ENCODE measurements around the gene SRL.

The SRL gene

GRCh38 chr16:4183237-4184037, 58.4 kb downstream of the SRL start:
- peak overlapping the region; percentile 70 to 78 for H3K4me3 ChIP-seq (ENCODE audit: low read depth in 1 of 2, low read length in 2 of 2)
- H3K9ac ChIP-seq (ENCODE audit: low read depth in 1 of 2, low read length in 2 of 2), result peak overlapping the region; percentile 76 to 78
- H3K27me3 ChIP-seq (ENCODE audit: control insufficient read depth in 1 of 2, insufficient read depth in 2 of 2, low read length in 2 of 2), result no peaks in the 10 kb centered on the region
- peak overlapping the region; percentile 92 for H3K27ac ChIP-seq (ENCODE audit: low read depth, low read length)
- H3K36me3 ChIP-seq (ENCODE audit: control insufficient read depth in 1 of 2, insufficient read depth in 2 of 2, low read length in 2 of 2), result no peaks in the 10 kb centered on the region
- H3K4me1 ChIP-seq (ENCODE audit: control insufficient read depth in 1 of 2, insufficient read depth in 2 of 2, low read length in 2 of 2), result peaks cover 0 to 5% of the 10 kb centered on the region in 2 donors
- H3K9me3 ChIP-seq (ENCODE audit: control insufficient read depth in 1 of 2, low read length in 2 of 2), result no peaks in the 10 kb centered on the region

- Histone ChIP-seq H3K9ac (ENCODE audit: low read depth in 1 of 2, low read length in 2 of 2) (peak overlapping the region; percentile 76 to 78), H3K4me3 (ENCODE audit: low read depth in 1 of 2, low read length in 2 of 2) (peak overlapping the region; percentile 70 to 78), H3K4me1 (ENCODE audit: control insufficient read depth in 1 of 2, insufficient read depth in 2 of 2, low read length in 2 of 2) (peaks cover 0 to 5% of the 10 kb centered on the region in 2 donors), H3K27ac (ENCODE audit: low read depth, low read length) (no peak overlapping the region), H3K9me3 (ENCODE audit: control insufficient read depth in 1 of 2, low read length in 2 of 2) (no peaks in the 10 kb centered on the region), H3K36me3 (ENCODE audit: control insufficient read depth in 1 of 2, insufficient read depth in 2 of 2, low read length in 2 of 2) (no peaks in the 10 kb centered on the region), H3K27me3 (ENCODE audit: control insufficient read depth in 1 of 2, insufficient read depth in 2 of 2, low read length in 2 of 2) (no peaks in the 10 kb centered on the region)
Observed at GRCh38 chr16:4182581-4183236, 59.2 kb downstream of the SRL start.

- Histone ChIP-seq H3K36me3 (ENCODE audit: control insufficient read depth in 1 of 2, insufficient read depth in 2 of 2, low read length in 2 of 2) (no peaks in the 10 kb centered on the region), H3K4me3 (ENCODE audit: low read depth in 1 of 2, low read length in 2 of 2) (no peak overlapping the region), H3K9ac (ENCODE audit: low read depth in 1 of 2, low read length in 2 of 2) (no peak overlapping the region), H3K27ac (ENCODE audit: low read depth, low read length) (no peak overlapping the region), H3K27me3 (ENCODE audit: control insufficient read depth in 1 of 2, insufficient read depth in 2 of 2, low read length in 2 of 2) (no peaks in the 10 kb centered on the region), H3K9me3 (ENCODE audit: control insufficient read depth in 1 of 2, low read length in 2 of 2) (no peaks in the 10 kb centered on the region), H3K4me1 (ENCODE audit: control insufficient read depth in 1 of 2, insufficient read depth in 2 of 2, low read length in 2 of 2) (peaks cover 0 to 12% of the 10 kb centered on the region in 2 donors)
Observed at GRCh38 chr16:4180511-4180910, 61.4 kb downstream of the SRL start.

- no peaks in the 10 kb centered on the region for H3K27me3 ChIP-seq (ENCODE audit: control insufficient read depth in 1 of 2, insufficient read depth in 2 of 2, low read length in 2 of 2)
- no peak overlapping the region for H3K4me3 ChIP-seq (ENCODE audit: low read depth in 1 of 2, low read length in 2 of 2)
- no peaks in the 10 kb centered on the region for H3K36me3 ChIP-seq (ENCODE audit: control insufficient read depth in 1 of 2, insufficient read depth in 2 of 2, low read length in 2 of 2)
- peaks cover 0 to 12% of the 10 kb centered on the region in 2 donors for H3K4me1 ChIP-seq (ENCODE audit: control insufficient read depth in 1 of 2, insufficient read depth in 2 of 2, low read length in 2 of 2)
- no peak overlapping the region for H3K27ac ChIP-seq (ENCODE audit: low read depth, low read length)
- no peak overlapping the region for H3K9ac ChIP-seq (ENCODE audit: low read depth in 1 of 2, low read length in 2 of 2)
- no peaks in the 10 kb centered on the region for H3K9me3 ChIP-seq (ENCODE audit: control insufficient read depth in 1 of 2, low read length in 2 of 2)
Observed at GRCh38 chr16:4179763-4180260, 62.1 kb downstream of the SRL start.

- Histone ChIP-seq H3K4me3 (ENCODE audit: low read depth in 1 of 2, low read length in 2 of 2) (no peak overlapping the region), H3K4me1 (ENCODE audit: control insufficient read depth in 1 of 2, insufficient read depth in 2 of 2, low read length in 2 of 2) (peaks cover 0 to 9% of the 10 kb centered on the region in 2 donors), H3K27me3 (ENCODE audit: control insufficient read depth in 1 of 2, insufficient read depth in 2 of 2, low read length in 2 of 2) (no peaks in the 10 kb centered on the region), H3K27ac (ENCODE audit: low read depth, low read length) (no peak overlapping the region), H3K36me3 (ENCODE audit: control insufficient read depth in 1 of 2, insufficient read depth in 2 of 2, low read length in 2 of 2) (no peaks in the 10 kb centered on the region), H3K9me3 (ENCODE audit: control insufficient read depth in 1 of 2, low read length in 2 of 2) (no peaks in the 10 kb centered on the region), H3K9ac (ENCODE audit: low read depth in 1 of 2, low read length in 2 of 2) (no peak overlapping the region)
Observed at GRCh38 chr16:4179020-4179419, 62.9 kb downstream of the SRL start.

GRCh38 chr16:4178468-4179010, 63.3 kb downstream of the SRL start:
- no peak overlapping the region for H3K27ac ChIP-seq (ENCODE audit: low read depth, low read length)
- H3K4me1 ChIP-seq (ENCODE audit: control insufficient read depth in 1 of 2, insufficient read depth in 2 of 2, low read length in 2 of 2), result peaks cover 0 to 7% of the 10 kb centered on the region in 2 donors
- H3K36me3 ChIP-seq (ENCODE audit: control insufficient read depth in 1 of 2, insufficient read depth in 2 of 2, low read length in 2 of 2), result no peaks in the 10 kb centered on the region
- H3K4me3 ChIP-seq (ENCODE audit: low read depth in 1 of 2, low read length in 2 of 2), result no peak overlapping the region
- H3K27me3 ChIP-seq (ENCODE audit: control insufficient read depth in 1 of 2, insufficient read depth in 2 of 2, low read length in 2 of 2), result no peaks in the 10 kb centered on the region
- H3K9ac ChIP-seq (ENCODE audit: low read depth in 1 of 2, low read length in 2 of 2), result no peak overlapping the region
- no peaks in the 10 kb centered on the region for H3K9me3 ChIP-seq (ENCODE audit: control insufficient read depth in 1 of 2, low read length in 2 of 2)

GRCh38 chr16:4176906-4177417, 64.9 kb downstream of the SRL start:
- Histone ChIP-seq H3K9ac (ENCODE audit: low read depth in 1 of 2, low read length in 2 of 2) (no peak overlapping the region), H3K27me3 (ENCODE audit: control insufficient read depth in 1 of 2, insufficient read depth in 2 of 2, low read length in 2 of 2) (no peaks in the 10 kb centered on the region), H3K4me1 (ENCODE audit: control insufficient read depth in 1 of 2, insufficient read depth in 2 of 2, low read length in 2 of 2) (peaks cover 0 to 7% of the 10 kb centered on the region in 2 donors), H3K9me3 (ENCODE audit: control insufficient read depth in 1 of 2, low read length in 2 of 2) (no peaks in the 10 kb centered on the region), H3K27ac (ENCODE audit: low read depth, low read length) (no peak overlapping the region), H3K4me3 (ENCODE audit: low read depth in 1 of 2, low read length in 2 of 2) (no peak overlapping the region), H3K36me3 (ENCODE audit: control insufficient read depth in 1 of 2, insufficient read depth in 2 of 2, low read length in 2 of 2) (no peaks in the 10 kb centered on the region)

GRCh38 chr16:4175849-4176248, 66.0 kb downstream of the SRL start:
- no peaks in the 10 kb centered on the region for H3K9me3 ChIP-seq (ENCODE audit: control insufficient read depth in 1 of 2, low read length in 2 of 2)
- H3K4me1 ChIP-seq (ENCODE audit: control insufficient read depth in 1 of 2, insufficient read depth in 2 of 2, low read length in 2 of 2), result peaks cover 0 to 7% of the 10 kb centered on the region in 2 donors
- no peak overlapping the region for H3K27ac ChIP-seq (ENCODE audit: low read depth, low read length)
- no peaks in the 10 kb centered on the region for H3K36me3 ChIP-seq (ENCODE audit: control insufficient read depth in 1 of 2, insufficient read depth in 2 of 2, low read length in 2 of 2)
- H3K4me3 ChIP-seq (ENCODE audit: low read depth in 1 of 2, low read length in 2 of 2), result no peak overlapping the region
- H3K27me3 ChIP-seq (ENCODE audit: control insufficient read depth in 1 of 2, insufficient read depth in 2 of 2, low read length in 2 of 2), result no peaks in the 10 kb centered on the region
- H3K9ac ChIP-seq (ENCODE audit: low read depth in 1 of 2, low read length in 2 of 2), result no peak overlapping the region

GRCh38 chr16:4172070-4172469, 69.8 kb downstream of the SRL start:
- peaks cover 0 to 4% of the 10 kb centered on the region in 2 donors for H3K4me1 ChIP-seq (ENCODE audit: control insufficient read depth in 1 of 2, insufficient read depth in 2 of 2, low read length in 2 of 2)

GRCh38 chr16:4169415-4169814, 72.5 kb downstream of the SRL start:
- no peaks in the 10 kb centered on the region for H3K4me1 ChIP-seq (ENCODE audit: control insufficient read depth in 1 of 2, insufficient read depth in 2 of 2, low read length in 2 of 2)
- no peak overlapping the region for H3K9ac ChIP-seq (ENCODE audit: low read depth in 1 of 2, low read length in 2 of 2)
- H3K27ac ChIP-seq (ENCODE audit: low read depth, low read length), result no peak overlapping the region
- no peak overlapping the region for H3K4me3 ChIP-seq (ENCODE audit: low read depth in 1 of 2, low read length in 2 of 2)
- no peaks in the 10 kb centered on the region for H3K9me3 ChIP-seq (ENCODE audit: control insufficient read depth in 1 of 2, low read length in 2 of 2)
- H3K36me3 ChIP-seq (ENCODE audit: control insufficient read depth in 1 of 2, insufficient read depth in 2 of 2, low read length in 2 of 2), result no peaks in the 10 kb centered on the region
- H3K27me3 ChIP-seq (ENCODE audit: control insufficient read depth in 1 of 2, insufficient read depth in 2 of 2, low read length in 2 of 2), result no peaks in the 10 kb centered on the region

More at GRCh38 chr16:4172070-4172469, 69.8 kb downstream of the SRL start:
- Histone ChIP-seq H3K27ac (ENCODE audit: low read depth, low read length) (no peak overlapping the region), H3K9ac (ENCODE audit: low read depth in 1 of 2, low read length in 2 of 2) (no peak overlapping the region), H3K4me3 (ENCODE audit: low read depth in 1 of 2, low read length in 2 of 2) (no peak overlapping the region), H3K36me3 (ENCODE audit: control insufficient read depth in 1 of 2, insufficient read depth in 2 of 2, low read length in 2 of 2) (no peaks in the 10 kb centered on the region), H3K9me3 (ENCODE audit: control insufficient read depth in 1 of 2, low read length in 2 of 2) (no peaks in the 10 kb centered on the region), H3K27me3 (ENCODE audit: control insufficient read depth in 1 of 2, insufficient read depth in 2 of 2, low read length in 2 of 2) (no peaks in the 10 kb centered on the region)
